HG03342 (cell line): ENCODE results near the gene SMIM41.

Experiments
- ATAC-seq: cut with Tn5 transposase; IDR thresholded peaks from one replicate; pipeline ENCODE4 v1.9.1; 2021; ENCODE audit warnings: mild to moderate bottlenecking, moderate library complexity; ENCODE audit not compliant: unreplicated experiment

The SMIM41 gene

DNA sequence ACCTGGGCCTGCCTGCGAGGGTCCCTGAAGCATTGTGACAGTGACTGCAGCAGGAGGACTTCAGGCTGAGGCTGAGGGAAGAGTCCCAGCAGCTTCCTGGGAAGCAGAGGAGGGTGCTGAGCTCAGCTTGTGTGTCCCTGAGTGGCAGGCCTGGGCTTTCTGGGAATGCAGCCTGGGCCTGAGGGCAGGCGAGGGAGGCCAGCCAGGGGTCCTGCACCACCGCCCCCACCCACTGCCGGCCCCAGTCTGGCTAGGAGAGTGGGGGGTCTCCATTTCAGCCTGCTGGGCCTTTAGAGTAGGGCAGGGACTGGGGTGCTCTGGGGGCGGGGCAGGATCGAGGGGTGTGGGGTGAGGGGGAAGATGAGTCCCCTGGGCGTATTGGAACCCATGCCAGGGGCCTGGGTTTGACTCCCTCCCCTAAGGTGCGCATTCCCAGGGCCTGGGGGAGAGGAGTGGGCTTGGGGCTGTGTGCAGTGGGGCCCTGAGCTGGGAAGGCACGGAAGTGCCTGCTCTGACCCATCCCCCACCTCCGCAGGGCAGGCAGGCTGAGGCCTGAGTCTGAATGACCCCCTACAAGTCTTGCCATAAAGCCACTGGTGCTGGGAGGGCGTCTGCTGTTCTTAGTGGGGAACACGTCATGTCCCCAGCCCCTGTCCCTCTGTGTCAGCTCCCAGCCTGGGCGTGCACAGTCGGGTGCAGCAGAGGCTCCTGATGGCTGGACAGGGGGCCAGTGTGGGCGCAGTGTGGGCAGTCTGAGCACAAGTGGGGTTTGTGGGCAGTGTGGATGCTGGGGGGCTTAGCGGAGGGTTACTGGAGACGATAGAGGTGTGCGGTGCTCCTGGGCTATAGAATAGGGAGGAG, 66.0 kb downstream of the SMIM41 start:
- ATAC-seq, result no peak

DNA sequence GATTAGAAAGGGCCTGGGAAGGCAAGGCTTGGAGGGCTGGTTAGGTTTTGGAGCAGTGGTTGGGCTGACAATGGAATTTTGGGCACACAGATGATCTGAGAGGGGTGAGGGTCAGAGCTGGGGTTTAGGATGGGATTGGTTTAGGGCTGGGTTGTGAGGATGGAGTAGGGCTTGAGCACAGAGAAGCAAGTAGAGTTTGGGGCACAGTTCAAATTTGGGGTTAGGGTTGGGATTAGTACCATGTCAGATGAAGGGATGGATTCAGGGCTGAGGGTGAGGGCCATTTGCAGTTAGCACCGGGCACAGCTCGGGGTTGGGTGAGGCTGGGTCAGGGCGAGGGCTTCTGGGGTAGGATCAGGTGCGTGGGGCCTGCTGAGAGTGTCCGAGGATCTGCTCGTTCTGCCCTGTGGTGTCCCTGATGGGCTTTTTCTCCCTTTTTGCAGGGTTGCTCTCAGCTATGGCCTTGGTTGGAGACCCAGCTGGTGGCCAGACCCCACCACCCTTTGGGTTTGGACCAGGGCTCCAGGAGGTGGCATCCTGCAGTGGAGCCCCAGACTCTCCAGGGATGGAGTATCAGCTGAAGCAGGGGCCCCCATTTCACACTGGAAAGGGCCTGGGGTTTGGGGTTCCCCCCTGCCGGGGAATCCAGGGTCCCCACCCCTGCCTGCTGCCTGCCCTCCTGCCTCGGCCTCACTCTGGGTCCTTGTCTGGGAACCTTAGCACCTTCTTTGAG, 66.8 kb downstream of the SMIM41 start:
- no peak for ATAC-seq

DNA sequence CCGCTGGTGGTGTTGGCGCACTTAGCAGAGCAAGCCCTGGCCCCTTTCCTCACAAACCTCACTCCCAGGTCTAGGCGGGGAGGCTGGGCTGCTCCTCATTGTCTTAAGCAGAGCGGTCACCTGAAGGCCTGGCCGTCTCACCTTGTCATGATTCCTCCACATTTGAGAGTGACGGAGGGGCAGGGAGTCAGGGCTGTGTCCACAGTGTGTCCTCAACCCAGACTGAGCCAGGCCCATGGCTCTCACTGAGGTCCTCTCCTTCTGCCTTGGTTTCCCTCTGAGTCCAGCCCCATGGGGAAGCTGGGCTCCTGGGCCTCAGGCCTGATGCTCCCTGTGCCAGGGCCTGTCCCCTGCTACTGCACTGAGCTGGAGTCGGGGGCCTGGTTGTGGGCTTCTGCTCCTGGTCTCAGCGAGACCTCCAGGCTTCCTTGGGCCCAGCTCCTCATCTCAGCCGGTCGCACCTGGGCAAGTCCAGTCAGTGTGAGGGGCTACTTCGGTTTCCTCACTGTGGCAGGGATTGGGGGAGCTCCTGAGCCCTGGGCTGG, 67.4 kb downstream of the SMIM41 start:
- no peak for ATAC-seq

DNA sequence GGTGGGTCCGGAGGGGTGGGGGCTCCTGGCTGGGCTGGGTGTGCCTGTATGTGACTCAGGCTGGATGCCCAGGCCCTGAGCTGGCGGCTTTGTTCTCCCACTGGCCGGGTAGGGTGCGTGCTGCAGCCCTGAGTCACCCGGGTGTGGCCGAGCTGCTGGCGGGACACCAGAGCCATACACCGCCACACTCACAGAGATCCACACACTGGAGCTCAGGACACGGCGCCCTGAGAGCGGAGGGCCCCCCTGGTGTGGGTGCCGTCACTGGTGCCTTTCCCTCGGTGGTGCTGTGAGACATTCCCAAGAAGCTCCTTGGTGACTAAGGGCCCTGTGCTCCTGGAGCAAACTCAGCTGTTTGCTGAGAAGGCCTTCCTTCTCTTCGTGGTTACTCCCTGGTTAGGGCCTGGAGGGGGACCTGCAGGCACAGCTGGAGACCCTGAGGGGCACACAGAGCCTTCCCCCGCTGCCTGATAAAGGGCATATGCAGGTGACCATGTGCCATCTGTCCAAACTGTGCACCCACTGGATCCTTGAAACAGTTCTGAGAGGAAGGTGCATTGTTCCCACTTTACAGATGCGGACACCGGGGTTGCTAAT, 68.0 kb downstream of the SMIM41 start:
- ATAC-seq, result no peak

DNA sequence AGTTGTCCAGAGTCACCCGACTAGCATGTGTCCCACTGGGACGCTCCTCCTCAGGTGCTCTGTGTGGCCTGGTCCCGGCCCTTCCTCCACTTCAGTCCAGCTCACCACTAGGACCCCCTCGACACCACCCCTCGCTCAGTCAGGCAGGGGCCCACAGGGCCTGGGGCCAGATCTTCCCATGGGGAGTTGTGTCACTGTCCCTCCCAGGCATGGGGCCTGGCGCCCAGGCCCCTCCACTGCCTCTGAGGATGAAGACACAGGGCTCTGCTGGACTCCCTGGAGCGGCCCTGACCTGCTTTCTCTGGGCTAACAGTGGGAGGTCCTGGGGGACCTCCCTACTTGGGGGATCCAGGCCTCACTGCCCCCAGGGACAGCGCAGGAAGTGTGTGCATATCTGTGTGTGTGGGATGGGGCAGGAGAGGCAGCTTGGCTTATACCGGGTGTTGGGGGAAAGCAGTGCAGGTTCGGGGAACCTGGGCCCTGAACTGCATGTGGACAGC, 68.5 kb downstream of the SMIM41 start:
- ATAC-seq, result no peak

DNA sequence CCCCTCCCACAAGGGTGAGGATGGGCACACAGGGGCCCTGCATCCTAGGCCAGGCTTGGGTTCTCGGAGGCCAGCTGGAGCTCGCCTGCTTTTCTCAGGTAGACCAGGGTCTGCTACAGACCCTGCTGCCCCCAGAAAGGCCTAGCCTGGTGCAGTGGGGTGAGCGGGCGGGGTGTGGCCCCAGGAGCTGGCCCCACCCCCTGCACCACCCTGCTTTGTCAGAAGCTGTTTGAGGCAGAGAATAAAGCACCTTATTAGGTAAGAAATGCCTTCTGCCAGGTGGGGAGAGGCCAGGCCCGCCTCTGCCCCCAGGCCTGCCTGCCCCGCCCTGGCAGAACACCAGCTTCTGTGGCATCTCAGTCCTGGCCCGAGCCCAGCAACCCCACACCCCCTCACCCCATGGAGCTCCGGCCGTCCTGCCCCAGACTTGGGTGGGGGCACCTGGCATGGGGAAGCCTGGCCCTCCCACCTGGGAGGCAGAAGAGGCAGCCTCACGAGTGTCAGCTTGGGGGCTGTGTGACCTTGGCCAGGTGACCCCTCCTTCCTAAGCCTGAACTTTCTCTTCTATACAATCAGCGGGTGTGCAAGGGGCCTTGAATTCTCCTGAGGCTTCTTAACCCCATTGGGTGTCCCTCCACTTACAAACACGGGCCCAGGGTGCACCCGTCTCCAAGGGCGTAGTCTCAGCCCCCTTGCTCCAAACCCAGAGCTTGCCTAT, 69.1 kb downstream of the SMIM41 start:
- ATAC-seq, result no peak

DNA sequence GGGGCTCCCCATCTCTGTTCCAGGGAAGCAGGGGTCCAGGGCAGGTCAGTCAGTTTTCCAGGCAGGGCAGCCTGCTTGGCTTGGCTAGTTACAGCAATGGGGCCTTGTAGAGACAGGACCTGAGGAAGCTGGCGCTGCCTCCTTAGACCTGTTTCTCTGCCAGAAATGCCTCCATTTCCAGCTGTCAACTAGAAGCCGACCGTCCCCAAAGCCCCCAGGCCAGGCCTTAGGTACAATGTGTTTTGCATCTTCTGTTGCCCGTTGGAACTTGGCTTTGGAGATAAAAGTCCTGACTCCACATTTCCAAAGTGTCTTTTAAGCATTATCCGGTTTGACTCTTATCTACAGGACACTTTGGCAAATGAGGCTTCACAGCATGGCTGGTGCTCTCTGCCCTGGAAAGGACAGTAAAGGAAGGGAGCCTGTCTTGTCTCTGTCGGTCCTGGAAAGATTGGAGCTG, 69.7 kb downstream of the SMIM41 start:
- no peak for ATAC-seq

DNA sequence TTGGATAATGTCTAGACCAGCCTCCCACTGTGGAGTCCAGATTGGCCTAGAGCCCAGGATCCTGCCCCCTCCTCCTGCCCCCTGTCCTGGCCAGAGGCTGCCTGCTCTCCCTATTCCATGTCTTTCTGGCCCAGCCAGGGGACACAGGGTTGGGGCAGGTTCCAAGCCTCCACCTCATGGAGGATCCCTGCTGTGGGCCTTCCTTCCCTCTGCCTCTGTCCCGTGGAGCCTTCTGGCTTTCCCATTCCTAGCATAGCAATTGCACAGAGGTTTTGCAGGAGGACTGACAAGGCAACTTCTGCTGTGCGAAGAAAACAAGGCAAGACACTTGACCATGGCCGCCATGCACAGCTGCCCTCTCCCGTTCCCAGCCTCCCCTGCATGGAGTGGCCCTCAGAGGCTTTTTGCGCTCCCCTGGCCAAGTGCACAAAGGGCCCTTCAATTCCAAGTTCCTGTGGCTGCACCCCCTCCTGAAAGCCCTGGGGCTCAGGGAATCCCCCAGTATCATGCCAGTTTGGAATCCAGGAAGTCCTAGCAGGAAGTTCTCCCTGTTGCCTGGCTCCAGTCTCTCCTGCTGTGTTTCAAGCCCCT, 70.2 kb downstream of the SMIM41 start:
- ATAC-seq, result no peak

DNA sequence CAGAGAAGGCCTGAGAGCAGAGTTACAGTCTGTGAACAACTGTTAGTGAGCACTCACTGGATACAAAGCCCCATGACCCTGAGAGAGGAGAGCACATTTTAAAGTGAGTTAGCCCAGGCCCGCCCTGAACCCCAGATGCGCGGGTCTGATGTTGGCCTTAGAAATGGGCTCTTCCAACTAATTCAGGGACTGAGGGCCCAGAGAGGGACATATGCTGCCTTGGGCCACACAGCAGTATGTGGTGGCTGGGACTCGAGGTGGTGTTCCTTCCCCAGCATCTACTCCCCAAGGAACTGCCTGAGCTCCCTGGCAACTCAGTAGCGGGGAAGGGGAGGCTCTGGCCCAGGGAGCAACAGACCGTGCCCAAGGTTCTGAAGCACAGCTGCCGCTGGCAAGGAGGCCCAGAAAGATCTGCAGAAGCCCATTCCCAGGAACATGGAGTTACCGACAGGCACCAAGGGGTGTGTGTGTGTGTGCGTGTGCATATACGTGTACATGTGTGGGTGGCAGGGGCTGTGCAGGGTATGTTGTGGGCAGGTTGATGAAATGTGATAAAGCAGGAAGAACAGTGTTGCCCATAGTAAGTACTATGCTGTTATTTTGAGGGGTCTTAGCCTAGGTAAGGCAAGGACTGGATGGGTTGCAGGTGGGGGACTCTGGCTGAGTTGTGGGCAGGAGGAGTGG, 71.8 kb downstream of the SMIM41 start:
- ATAC-seq, result no peak

DNA sequence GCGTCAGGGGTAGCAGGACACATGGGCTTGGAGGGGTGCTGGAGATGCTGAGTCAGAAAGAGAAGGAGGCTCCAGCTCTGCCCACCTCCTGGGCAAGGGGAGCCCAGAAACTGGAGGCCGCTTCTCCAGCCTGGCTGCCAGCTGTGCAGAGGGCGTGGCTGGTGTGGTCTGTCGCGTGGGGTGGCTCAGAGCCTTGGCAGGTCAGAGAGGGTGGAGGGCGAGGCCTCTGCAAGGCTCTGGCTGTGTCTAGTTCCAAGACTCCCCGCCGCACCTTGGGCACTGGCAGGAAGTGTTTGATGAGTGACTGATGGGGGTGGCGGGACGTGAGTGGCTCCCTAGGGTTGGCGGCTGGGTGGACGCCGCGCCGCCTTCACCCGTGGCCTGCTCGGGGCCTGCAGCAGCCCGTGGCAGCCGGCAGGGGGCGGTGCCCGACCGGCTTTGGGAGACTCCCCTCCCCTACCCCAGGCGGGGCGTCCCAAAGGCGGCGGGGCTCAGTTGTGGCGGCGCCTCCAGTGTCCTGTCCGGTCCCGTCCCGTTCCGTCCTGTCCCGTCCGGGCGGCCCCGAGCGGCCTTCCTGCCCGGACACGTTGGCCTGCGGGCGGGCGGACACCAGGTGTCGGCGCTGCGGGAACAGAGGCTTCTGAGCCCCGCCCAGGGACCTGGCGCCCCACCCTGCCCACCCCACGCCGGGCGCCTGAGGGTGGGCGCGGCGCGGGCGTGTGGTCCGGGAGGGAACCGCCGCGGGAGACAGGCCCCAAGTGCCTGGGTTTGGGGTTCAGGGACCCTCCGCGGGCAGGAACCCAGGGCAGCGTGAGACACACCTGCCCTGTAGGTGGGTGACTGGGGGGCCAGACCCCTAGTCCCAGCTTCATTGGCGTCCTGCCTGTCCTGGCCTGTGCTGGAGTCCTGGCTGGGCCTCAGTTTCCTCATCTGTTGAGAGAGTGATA, 72.6 kb downstream of the SMIM41 start:
- no peak for ATAC-seq

DNA sequence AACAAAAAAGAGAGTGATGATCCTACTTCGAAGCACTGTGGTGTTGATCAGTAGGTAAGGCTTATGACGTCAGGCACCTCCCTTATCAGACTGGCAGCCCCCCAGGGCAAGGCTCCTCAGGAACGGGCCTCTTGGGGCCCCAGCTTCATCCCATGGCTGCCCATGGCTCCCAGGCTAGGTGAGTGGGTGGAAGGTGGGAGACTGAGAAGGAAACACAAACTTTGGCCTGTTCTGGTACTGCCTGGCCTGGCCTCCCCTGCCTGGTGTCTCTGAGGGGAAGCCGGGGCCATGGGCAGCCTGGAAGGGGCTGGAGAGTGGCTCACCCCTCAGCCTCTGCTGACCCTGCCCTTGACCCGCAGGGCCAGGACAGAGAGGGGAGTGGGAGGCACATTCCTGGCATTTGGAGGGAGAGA, 73.4 kb downstream of the SMIM41 start:
- ATAC-seq, result no peak

DNA sequence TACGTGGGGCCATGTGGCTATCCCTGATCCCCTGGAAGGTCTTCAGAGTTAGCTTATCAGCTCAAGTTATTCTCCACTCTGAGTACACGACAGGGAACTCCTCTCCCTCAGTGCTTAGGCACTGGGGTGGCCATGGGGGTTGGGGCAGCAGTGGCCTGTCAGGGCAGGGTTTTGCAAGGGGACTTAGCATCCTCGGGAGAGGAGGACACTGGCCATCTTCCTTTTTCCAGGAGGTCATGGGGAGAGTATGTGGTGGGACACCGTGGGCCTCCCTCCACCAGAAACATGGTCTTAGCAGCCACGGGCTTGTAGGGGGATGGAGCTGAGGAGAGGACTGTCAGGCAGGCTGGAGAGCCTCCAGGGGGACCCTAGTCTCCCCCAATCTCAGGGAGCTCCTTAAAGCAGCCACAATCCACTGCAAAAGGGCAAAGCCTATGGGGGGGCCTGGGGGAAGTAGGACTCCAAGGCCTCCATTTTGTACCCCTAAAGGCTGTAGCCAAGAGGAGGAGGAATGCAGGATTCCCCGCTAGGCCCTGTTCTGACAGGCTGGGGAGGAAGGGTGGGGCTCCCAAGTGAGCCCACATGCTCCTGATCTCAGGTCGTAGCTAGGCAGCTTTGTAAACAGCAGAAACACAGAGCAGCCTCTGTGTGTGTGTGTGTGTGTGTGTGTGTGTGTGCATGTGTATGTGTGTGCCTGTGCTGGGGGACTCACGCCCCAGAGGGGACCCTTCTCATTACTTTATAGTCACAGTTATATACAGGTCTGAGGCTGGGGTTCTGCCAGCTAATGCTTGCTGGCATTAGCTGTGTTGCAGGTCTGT, 75.8 kb downstream of the SMIM41 start:
- ATAC-seq, result no peak

DNA sequence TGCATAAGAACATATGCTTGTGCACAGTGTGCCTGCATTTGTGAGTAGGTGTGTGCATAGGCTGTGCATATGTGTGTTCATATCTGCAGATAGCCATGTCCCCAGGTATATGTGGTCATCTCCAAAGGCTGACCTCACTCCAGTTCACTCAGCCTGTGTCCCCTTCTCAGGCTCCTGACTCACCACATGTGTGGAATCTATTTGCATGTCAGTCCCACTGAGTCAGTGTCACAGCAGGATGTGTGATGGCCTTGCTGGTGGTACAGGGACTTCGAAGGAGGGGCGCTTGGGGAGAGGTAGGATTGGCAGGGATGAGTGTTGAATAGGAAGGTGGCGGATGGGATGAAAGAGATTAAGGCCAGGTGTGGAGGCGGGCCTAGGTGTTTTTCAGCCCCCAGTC, 76.8 kb downstream of the SMIM41 start:
- ATAC-seq, result no peak

DNA sequence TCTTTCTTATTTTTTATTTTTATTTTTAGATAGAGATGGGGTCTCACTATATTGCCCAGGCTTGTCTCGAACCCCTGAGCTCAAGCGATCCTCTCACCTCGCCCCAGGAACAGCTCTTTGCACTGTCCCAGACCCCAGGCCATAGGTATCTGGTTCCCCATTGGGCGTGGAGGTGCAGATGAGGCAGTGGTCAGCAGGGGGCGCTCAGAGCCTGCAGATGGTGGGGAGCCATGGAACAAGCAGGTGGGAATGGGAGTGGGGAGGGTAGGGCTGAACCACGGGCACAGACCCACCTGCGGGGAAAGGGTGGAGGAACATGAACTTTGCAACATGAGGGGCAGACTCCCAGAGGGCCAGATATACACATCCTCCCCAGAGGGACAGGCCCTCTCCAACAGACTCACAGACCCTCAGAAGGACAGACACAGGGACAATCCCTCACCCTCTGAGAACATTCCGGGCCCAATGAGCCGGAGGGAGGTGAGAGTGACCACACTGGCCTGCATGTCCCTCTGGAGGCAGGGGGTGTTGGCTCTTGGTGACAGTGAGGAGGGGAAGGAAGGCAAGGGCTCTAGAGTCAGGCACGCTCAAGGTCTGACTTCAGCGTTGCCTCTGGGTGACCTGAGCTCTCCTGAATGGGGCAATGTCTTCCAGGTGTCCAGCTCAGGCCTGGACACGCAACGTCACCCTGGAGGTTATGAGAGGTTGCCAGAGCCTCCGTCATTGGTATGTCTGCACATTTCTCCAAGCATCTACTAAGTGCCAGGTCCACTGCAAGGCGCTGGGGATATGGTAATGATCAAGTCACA, 77.5 kb downstream of the SMIM41 start:
- ATAC-seq, result no peak

DNA sequence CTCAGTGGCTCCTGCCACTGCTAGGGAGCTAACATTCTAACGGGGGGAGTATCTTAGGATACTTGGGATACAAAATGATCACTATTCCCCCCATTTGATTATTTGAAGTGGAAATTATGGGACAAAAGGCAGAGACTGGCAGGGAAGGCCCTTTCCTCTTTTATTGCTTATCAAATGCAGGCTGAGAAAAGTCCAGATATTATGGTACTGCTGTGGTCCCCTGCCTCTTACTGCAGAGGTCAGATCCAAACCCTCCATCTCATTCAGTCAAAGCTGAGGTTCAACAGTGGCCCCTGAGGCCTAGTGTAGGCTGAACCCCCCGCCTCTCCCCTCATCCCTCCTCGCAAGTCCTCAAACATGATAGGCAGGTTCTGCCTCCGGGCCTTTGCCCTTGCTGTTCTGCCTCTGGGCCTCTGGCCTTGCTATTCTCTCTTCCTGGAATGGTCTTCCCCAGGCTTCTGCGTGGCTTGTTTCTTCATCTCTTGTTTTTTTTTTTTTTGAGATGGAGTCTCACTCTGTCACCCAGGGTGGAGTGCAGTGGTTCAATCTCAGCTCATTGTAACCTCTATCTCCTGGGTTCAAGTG, 78.2 kb downstream of the SMIM41 start:
- no peak for ATAC-seq
